Brain microvascular endothelial cell (primary cell): ENCODE results near the gene COL23A1.

ENCODE experiments used
- DNase-seq: peaks from one replicate; pipeline ENCODE4 v3.0.0-alpha.2; 2020
- H3K27ac ChIP-seq: fragments of 250-450 bp; sonication (Bioruptor Pico); 2 replicates; pipeline ENCODE4 v1.5.1; 2020; ENCODE audit warnings: mild to moderate bottlenecking, moderate library complexity
- H3K27me3 ChIP-seq: fragments of 250-450 bp; sonication (Bioruptor Pico); replicated peaks from 2 replicates; pipeline ENCODE4 v1.5.1; 2020; ENCODE audit warnings: mild to moderate bottlenecking
- H3K36me3 ChIP-seq: fragments of 250-450 bp; sonication (Bioruptor Pico); replicated peaks from 2 replicates; pipeline ENCODE4 v1.5.1; 2020; ENCODE audit warnings: mild to moderate bottlenecking
- H3K4me3 ChIP-seq: 2 replicates; pipeline ENCODE4 v1.5.1; 2011; ENCODE audit warnings: low read depth, mild to moderate bottlenecking, control low read depth, low read length, moderate library complexity
- CTCF ChIP-seq: IDR thresholded peaks from 2 replicates; pipeline ENCODE4 v1.5.1; 2011; ENCODE audit warnings: low read depth, mild to moderate bottlenecking, moderate library complexity, low read length, control low read depth, inconsistent platforms; ENCODE audit errors: missing control alignments
- in situ Hi-C: cut with HindIII; loops from 2 replicates; pipeline ENCODE4 v1.10.0; 2017; ENCODE audit warnings: low sequenced_read_pairs, low pct_ligation_motif_present

The COL23A1 gene

GRCh38 chr5:178403351-178403750, 186.8 kb downstream of the COL23A1 start:
- H3K27me3 ChIP-seq = no peaks in the 10 kb centered on the region
- H3K36me3 ChIP-seq = no peaks in the 10 kb centered on the region
- TF ChIP-seq CTCF = no peak
- in situ Hi-C loops = no loop called here
- no peak for DNase-seq
- no peak overlapping the region for H3K27ac ChIP-seq
- H3K4me3 ChIP-seq = no peak overlapping the region

GRCh38 chr5:178399701-178400095, 190.5 kb downstream of the COL23A1 start:
- TF ChIP-seq CTCF = no peak
- no peak overlapping the region for H3K27ac ChIP-seq
- no peak overlapping the region for H3K4me3 ChIP-seq
- in situ Hi-C loops = no loop called here
- H3K36me3 ChIP-seq = no peaks in the 10 kb centered on the region
- H3K27me3 ChIP-seq = no peaks in the 10 kb centered on the region
- DNase-seq = no peak

- Histone ChIP-seq H3K4me3 (no peak overlapping the region), H3K27ac (no peak overlapping the region), H3K36me3 (no peaks in the 10 kb centered on the region), H3K27me3 (no peaks in the 10 kb centered on the region)
- in situ Hi-C loops = no loop called here
- TF ChIP-seq CTCF = no peak
- DNase-seq = no peak
These were observed 191.1 kb downstream of the COL23A1 start for GRCh38 chr5:178398901-178399700.

GRCh38 chr5:178396796-178397720, 193.1 kb downstream of the COL23A1 start:
- Histone ChIP-seq H3K4me3 (no peak overlapping the region), H3K27me3 (no peaks in the 10 kb centered on the region), H3K36me3 (no peaks in the 10 kb centered on the region), H3K27ac (no peak overlapping the region)
- DNase-seq = no peak
- TF ChIP-seq CTCF = no peak
- in situ Hi-C loops = no loop called here

- Histone ChIP-seq H3K27me3 (no peaks in the 10 kb centered on the region), H3K36me3 (no peaks in the 10 kb centered on the region), H3K4me3 (no peak overlapping the region), H3K27ac (no peak overlapping the region)
- no peak for DNase-seq
- in situ Hi-C loops = no loop called here
- no peak for TF ChIP-seq CTCF
These were observed 196.1 kb downstream of the COL23A1 start for GRCh38 chr5:178394074-178394473.
